NCI-H128 (cell line): ENCODE results near the gene SORCS2.

Experiments
- DNase-seq: peaks from one replicate; lab custom pipeline; 2025; ENCODE audit not compliant: unreplicated experiment; lab: John Stamatoyannopoulos, UW

SORCS2 gene

DNA sequence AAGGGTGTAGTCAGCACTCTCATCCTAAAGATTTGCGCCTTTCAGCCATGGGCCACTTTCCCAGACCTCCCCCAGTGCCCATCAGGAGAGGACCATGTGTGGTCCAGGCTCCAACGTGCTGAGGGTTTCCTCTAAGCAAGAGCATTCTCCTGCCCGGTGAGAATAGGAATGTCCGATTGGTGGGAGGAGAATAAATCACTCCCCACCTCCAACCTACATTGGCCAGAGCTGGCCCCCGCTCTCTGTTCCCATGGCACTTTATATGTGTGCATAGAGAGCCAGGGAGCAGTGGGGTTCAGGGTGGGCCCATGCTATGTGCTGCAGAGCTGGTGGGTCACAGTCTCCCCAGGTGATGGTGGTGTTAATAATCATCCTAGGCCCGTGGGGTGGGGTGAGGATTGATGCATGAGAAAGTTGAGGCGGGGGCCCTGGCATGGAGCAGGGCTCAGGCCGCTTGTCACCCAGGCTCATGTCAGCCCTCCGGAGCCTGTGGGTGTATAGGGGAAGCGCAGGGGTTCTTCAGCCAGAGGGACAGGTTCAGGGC lies 6.8 kb upstream of the SORCS2 start:
- DNase-seq: no peak

DNA sequence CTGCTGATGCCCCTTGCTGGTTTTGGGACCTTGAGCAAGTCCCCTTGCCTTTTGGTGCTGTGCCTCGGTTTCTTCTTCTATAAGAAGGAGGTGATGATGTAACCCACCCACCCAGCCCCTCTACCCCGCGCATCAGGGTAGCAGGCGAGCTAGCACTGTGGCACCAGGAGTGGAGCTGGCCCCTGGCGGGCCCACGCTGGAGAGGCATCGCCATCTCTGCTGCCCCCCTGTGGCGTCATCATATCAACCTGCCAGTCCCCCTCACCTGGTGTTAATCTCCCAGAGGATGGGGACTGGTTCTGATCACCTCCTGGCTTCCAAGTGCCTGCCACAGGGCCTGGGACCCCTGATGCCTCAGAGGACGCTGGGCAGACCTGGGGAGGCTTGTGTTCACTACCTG lies 6.3 kb upstream of the SORCS2 start:
- DNase-seq: no peak

DNA sequence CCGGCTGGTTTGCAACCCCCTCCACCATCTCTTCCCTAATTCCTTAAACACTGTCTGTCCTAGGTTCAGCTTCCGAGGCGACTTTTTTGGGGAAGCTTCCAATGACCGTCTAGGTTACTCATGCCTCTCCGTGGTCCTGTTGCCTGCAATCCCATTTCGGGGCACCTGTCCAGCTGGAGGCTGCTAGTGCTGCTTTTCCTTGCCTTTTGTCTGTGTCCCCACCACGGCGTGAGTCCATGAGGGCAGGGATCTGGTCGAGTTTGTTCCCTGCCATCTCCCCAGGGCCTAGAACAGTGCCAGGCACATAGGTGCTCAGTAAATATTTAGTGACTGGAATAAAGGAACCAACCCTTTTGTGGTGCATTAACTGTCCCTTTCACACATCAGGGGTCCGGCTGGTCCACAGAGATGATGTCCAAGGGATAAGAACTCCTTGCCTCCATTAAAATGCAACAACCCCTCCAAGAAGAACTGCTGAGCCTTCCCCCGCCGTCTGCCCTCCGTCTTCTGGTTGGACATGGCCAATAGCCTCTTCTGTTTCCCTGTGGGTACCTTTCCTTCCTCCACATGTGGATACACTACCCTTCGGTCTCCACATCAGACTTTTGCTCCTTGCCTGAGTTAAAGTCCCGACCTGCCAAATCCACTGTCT lies 5.7 kb upstream of the SORCS2 start:
- DNase-seq: no peak

DNA sequence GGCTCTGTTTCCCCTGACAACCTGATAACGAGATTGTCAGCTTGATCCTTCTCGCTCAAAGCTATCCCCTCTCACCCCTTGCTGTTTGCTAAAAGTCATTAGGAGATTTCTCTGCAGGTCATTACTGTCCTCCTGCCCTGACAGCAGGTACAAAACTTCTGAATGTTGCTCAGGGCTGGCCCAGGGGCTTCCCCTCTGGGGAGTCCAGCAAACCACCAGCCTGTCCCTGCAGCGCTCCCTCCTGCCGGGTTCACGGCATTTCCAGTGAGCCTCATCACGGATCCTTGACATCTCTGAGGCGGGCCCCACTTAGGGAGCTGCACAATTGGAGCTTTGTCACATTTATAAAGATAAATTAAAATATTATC lies 5.2 kb upstream of the SORCS2 start:
- DNase-seq: no peak

DNA sequence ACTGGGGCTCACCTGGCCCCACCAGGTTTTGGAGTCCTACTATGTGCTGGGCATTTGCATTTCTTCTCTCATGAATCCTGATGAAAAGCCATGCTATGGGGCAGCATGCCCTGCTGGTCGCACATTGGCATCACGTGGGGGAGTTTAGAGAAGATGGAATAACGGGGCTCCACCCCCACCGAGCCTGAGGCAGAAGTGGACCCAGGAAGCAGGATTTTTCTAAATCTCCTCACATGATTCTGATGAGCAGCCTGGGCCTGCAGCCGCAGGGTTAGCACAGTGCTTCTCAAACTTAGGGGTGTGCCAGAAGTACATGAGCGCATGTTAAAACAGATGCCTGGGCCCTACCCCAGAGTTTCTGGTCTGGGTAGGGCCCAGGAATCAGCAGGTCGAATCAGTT lies 4.6 kb upstream of the SORCS2 start:
- no peak for DNase-seq

DNA sequence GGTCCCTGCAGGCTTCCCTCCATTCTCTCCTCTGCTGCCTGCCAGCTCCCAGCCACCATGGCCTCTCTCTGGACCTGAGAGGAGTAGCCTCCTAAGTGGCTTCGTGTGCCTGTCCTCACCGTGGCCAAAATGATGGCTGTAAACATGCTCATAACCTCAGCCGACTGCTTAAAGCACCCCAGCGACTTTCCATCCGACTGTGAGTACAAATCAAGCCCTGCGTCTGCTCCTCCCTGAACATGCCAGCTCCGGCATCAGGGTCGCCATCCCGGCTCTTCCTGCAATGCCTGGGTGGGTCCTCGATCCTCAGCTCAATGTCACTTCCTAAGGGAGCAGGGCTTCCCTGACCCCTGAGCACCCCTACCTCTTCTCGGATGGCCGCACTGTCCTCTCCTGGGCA lies 3.3 kb upstream of the SORCS2 start:
- no peak for DNase-seq

DNA sequence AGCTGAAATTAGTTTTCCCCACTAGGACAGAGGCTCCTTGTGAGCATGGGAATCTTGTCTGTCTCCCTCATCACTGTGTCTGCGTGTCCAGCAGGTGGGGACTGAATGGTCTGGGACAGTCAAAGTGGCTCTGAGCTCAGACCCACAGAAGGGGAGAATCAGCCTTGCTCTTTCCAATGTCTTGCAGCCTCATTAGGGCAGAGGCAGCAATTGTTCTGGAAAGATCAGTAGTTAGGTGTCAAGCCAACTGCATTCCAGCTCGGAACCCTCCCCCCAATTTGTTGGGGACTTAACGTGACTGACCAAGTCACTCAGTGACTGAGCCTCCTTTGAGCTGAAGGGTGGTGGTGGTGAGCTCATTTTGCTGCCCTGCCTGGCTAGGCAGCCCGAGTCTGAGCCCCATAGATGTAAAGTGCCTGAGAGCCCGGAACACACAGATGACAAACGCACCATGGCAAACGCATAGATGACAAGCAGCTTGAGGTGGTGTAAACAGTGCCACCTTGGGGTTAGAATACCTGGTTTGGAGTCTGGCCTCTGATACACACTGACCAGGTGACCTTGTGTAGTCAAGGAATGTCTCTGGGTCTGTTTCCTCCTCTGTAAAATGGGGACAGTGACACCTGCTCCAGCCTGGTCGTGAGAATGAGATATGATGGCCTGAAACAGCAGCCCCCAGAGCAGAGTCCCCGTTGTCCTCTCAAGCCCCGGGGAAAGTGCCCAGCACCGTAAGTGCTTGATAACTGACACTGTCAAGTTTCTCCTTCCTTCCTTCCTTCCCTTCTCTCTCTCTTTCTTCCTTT lies 2.7 kb upstream of the SORCS2 start:
- DNase-seq: no peak

DNA sequence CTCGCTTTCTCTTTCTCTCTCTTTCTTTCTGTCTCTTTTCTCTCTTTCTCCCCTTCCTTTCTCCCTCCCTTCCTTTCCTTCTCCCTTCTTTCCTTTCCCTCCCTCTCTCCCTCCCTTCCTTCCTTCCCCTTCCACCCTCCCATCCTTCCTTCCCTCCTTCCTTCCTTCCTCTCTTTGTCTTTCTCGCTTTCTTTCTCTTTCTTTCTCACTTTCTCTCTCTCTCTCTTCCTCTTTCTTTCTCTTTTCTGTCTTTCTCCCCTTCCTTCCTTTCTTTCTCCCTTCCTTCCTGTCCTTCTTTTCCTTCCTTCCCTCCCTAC lies 2.1 kb upstream of the SORCS2 start:
- DNase-seq: no peak

DNA sequence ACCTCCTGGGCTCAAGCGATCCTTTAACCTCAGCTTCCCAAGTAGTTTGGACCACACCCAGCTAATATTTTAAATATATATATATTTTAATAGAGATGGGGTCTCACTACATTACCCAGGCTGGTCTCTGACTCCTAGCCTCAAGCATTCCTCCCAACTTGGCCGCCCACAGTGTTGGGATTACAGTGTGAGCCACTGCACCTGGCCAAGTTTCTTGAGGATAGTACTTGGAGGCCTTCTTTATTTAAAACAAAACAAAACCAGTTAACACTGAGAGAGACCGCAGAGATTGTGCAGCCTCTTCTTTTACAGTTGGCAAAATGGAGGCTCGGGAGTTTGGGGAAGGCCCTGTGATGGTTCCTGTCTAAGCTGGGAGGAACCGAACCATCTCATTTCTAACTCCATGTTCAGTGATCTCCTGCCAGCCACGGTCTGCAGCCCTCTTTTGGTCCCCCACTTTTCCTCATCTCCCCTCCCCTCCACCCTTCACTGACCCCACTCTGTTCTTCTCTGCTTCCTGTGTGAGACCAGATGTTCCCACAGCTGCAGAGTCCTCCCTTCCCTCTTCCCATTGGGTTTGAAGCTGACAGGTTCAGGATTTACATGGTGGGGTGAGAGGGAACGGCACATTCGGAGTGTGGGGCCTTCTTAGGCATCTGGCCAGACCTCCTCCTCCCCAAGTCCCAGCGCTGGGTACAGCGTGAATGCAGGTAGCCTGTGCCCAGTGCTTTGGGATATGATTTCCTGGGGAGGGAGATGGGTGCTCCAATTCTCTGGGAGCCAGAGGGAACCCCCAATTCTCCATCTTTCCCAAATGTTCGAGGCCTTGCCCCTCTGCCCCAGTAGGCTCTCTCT lies 1.4 kb upstream of the SORCS2 start:
- DNase-seq: no peak

DNA sequence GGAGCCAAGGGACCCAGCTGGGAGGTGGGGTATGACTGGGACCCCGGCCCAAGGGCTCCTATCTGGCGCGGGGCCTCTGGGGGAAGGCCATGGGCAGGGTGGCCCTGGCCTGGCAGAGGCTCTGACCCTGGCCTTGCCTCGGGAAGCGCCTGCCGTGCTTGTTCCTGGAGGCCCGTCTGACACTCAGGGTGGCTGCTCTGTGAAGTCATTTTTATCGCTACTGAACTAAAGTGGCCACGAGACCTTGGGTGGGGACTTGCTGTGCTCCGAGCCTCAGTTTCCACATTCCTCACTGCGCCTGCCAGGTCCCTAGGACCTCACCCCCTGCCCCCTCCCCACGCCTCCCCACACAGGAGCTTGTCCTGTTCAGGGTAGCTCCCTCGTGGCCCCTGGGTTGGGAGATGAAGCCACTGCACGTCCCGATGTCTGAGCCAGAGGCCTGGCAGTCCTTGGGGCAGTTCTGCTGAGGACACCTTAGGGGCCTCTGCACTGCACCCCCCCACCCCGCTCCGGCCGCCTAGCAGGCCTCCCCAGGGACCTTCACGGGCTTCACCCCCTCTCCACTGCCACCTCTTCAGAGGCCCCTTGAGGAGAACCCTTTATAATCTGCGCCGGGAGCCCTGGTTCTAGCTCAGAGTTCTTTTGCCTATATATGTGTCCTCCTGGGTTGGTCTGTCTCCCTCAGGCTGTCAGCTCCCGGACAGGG lies 639 bp upstream of the SORCS2 start:
- no peak for DNase-seq

DNA sequence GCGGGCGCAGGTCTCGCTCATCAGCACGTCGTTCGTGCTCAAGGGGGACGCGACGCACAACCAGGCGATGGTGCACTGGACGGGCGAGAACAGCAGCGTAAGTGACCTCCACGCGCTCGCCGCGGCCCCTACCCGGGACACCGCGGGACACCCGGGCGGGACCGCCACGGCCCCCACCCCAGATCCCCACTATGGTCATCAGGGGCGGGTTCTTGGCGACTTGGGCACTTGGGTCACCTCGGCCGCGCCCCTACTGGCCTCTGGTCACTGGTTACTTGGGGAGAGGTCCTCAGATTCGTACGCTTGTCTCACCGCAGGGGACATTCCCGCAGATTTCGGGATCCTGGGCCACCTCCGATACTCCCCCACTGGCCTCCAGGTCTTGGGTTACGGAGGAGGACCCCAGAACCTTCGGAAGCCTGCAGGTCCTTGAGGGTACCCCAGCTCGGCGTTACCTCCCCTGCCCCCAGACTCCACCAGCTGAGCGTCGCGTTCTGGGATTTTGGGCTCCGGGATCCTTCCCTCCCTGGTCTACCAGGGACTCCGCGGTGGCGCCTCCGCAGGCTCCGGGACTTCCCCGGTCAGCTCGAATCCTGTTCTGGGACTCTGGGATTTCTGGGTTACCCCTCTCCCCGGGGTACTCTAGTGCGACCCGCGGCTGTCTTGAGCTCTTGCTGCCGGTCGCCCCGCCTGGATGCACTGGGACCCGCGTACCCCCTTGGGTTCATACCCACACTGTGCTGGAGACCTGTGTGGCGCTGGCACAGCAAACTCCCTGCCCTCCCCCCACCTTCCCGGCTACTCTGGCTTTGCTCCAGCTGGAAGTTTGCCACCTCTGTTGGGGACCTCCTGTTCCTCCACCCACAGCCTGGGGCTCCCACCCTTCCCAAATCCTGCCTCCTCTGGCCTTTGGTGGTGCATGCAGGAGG lies 956 bp downstream of the SORCS2 start:
- DNase-seq: peak; percentile 18

DNA sequence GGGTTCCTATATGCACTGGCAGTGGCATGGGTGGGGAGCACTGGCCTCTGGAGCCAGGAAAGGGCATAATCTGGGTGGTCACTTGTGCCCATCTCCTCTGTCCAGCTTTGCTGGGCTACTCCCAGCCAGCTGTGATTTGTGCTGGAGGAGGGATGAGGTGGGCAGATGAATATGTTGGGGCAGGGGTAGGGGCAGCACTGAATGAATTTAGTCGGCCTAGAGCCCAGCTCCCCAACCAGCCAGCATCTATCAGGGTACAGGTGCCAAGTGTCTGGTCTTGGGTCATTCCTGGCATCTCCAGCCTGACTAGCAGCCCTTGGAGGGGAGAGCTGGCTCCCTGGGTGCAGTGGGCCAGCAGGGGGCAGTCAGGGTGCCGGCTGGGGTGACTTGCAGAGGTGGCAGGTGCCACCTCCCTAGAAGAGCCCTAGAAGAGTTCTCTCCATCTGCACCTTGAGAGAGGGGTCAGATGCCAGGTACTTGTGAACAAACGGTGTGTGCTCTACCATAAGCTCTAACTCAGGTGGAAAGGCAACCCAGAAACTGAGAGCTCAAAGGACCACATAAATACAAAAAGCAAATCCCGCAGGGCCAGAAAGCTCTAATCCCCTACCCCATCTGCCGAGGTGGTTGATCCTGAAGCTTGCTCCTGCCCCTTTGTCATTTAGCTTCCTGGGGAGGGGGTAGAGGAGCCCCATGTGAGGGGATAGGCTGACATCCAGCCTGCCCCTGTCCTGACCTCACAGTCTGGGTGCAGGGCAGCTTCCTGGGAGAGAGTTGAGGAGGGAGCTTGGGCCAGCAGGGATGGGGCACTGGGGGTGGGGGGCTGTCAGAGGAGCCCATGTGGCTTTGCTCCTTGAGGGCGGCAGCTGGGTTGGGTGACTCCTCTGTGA lies 2.2 kb downstream of the SORCS2 start:
- DNase-seq: peak; percentile 5

DNA sequence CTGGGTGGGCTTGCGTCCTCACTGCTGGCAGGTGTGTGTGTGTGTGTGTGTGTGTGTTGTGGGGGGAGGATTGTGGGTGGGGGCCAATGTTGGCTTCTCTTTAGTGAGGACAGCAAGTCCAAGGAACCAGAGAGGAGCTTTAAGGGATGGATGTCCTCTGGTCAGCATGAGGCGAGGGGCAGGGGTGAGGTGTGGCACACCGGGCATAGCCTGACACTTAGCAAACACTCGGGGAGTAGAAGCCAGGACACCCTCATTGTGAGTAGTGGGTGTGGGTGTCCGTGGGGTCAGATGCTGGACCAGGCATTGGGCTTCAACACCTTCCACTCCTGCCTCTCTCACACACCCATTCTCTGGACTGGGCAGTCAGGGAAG lies 2.8 kb downstream of the SORCS2 start:
- DNase-seq: no peak

DNA sequence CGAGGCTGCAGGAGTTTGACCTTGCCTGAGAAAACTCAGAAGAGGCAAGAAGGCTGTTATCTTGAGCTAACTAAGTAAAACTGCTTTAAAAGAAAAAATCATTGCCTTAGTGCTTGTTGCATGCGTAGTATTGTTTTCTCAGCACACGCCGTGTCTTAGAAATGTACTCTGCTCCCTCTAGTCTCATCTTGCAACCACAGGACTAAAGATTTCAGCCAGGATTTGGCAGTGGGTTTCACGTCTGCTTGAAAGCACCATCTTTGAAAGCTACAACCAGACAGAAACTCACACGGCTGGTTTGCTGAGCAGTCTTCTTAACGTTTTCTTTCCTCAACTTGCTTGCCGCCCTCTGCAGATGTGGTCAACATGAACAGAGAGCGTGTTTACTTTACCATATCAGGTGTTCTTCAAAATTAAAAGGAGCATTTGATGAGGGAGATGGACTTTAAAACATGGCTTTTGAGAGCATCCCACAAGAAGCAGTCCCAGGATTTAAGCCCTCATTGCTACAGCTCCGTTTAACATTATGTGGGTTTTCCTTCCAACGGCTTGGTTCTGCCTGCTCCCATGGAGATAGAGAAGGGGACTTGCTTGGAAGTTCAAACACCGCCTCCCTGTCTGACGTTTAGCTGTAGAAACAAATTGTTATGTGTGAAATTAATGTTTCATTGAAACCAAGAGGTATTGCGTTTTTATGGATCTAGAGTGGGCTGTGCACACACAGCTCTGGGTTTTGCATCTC lies 3.4 kb downstream of the SORCS2 start:
- no peak for DNase-seq

DNA sequence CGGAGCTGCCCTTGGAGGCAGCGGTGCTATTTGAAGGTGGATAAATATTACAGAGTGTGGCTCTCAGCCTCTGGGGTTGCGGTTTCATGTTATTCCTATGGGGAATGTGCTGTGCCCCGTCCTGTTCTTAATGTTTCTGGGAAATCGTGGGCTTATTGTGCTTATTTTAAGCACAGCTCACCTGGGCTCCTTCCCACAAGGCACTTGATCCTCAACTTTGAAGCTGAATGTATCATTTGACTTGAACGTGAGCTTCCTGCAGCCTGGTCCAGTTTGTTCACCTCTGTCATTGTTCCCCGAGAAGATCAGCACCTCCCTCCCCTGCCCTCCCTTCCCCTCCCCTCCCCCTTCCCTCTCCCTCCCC lies 3.9 kb downstream of the SORCS2 start:
- no peak for DNase-seq

DNA sequence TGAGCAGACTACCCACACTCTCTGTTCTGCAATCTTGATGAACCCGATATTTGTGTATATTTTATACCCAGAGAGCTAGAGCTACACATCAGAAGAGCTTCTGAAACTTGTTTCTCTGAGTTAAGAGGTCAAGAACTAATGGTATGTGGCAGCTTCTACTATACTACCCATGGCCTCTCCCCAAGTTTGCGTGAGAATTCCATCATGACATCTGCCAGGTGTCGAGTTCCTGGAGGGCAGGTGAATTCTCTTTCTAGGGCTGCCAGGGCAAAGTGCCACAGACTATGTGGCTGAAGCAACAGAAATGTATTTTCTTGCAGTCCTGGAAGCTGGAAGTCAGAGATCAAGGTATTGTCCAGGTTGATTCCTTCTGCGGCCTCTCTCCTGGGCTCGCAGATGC lies 4.4 kb downstream of the SORCS2 start:
- DNase-seq: no peak

DNA sequence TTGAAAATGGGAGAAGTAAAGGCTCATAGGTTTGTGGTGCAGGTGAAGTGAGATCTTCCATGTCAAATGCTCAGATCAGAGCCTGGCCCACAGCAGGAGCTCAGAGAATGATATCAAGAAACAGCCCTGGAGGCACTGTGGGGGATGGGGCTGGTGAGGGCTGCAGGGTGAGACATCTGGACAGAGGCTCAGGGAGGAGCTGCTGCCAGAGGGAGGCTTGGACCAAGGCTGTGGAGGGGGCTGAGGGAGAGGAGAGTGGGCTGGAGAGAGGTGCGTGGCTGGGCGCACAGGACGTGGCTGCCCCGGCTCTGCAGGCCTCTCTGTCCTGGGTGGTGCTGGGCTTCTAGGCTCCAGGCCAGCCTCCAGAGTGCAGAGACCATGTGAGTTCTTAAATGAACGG lies 5.6 kb downstream of the SORCS2 start:
- DNase-seq: no peak

DNA sequence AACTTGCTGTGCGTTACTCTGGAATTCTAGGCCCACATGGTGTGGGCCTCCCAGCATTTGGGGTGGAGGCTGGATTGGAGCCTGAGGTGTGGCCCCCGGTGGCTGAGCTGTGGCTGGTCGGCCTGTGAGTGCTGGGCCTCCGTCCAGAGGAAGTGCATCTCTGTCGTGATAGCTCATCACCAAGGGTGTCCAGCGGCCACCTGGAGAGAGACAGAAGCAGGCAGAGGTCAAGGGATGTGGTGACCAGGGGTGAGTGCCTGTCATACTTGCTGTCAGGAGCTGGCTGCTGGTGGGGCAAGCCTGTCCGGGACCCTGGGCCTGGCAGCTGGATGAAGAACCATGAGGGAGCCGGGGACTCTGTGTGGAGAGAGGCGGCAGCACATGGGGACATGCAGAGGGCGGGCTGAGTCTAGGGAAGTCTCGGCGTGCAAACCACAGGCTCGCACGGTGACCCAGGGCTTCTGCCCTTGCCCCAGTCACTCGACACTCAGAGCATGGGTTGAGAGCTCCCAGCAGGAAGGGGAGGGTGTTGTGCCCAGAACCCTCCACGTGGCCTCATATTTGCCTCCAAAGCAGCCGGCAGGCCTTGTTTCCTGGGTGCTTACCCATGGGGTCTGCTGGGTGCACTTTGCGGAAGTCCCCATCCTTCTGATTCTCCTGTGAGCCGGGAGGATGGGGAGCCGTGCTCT lies 6.2 kb downstream of the SORCS2 start:
- no peak for DNase-seq
